ENCODE data around the gene CACNA1B.

- no peak for TF ChIP-seq CTCF (IDR thresholded peaks at IDR 0.05; ENCODE audit: low read length)
- no peak for TF ChIP-seq EZH2phosphoT487 (IDR thresholded peaks at IDR 0.05; ENCODE audit: low read length)
These were observed 73.5 kb downstream of the CACNA1B start for GRCh38 chr9:137951107-137951506.
